HG02981 (cell line): Measurements from ENCODE around the gene TMEM95.

Experiments
- ATAC-seq: cut with Tn5 transposase; IDR thresholded peaks from one replicate; pipeline ENCODE4 v1.9.1; 2021; ENCODE audit warnings: mild to moderate bottlenecking, moderate library complexity; ENCODE audit not compliant: unreplicated experiment

Gene TMEM95

DNA sequence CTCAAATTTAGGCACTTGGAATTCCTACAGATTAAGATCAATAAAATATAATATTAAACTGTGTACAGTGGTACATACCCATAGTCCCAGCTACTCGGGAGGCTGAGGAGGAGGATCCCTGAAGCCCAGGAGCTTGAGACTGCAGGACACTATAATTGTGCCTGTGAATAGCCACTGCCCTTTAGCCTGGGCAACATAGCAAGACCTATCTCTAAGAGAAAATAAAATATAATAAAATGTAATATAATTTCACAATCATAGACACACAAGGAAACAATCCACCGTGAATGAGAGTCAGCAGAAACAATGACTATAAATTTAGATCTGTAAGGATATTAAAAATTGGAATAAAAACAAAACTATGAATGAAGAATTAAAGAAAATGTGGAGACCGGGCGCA, 15.9 kb downstream of the TMEM95 start:
- no peak for ATAC-seq

DNA sequence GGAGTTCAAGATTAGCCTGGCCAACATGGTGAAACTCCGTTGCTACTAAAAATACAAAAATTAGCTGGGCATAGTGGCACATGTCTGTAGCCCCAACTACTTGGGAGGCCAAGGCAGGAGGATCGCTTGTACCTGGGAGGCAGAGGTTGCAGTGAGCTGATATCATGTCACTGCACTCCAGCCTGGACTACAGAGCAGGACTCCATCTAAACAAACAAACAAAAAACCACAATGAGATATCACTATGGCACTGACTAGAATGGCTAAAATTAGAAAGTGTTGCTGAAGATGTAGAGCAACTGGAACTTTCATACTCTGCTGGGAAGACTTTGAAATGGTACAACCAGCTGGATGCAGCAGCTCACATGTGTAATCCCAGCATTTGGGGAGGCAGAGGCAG, 19.4 kb downstream of the TMEM95 start:
- no peak for ATAC-seq

DNA sequence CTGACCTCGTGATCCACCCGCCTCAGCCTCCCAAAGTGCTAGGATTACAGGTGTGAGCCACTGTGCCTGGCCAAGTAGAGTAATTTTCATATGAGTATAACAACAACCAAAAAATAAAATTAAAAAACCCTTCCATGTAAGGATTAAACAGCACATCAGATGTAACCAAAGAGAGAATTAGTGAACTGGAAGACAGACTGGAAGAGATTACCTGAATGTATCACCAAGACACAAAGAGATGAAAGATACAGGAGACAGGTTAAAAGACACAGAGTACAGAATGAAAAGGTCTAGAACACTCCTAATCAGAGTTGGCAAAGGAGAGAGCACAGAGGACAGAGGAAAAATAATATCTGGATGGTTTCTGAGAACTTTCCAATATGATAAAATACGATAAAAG, 24.2 kb downstream of the TMEM95 start:
- no peak for ATAC-seq

DNA sequence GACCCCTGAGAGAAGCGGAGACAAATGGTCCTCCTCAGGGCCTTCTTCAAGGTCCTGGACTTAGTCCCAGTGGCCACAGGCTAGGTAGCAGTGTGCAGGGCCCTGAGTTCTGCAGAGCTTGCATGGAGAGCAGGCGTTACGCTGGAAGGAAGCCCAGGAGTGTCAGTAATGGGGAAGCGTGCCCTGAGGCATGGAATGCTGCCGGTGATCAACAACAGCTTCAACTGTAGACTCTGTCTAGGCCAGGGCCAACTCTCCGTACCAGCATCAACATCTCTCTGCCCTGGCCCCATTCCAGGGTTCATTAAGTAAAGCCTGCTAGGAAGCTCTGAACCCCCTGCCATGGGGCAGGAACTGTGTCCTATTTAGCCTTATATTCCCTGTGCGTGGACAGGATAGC, 25.4 kb downstream of the TMEM95 start:
- ATAC-seq = no peak

DNA sequence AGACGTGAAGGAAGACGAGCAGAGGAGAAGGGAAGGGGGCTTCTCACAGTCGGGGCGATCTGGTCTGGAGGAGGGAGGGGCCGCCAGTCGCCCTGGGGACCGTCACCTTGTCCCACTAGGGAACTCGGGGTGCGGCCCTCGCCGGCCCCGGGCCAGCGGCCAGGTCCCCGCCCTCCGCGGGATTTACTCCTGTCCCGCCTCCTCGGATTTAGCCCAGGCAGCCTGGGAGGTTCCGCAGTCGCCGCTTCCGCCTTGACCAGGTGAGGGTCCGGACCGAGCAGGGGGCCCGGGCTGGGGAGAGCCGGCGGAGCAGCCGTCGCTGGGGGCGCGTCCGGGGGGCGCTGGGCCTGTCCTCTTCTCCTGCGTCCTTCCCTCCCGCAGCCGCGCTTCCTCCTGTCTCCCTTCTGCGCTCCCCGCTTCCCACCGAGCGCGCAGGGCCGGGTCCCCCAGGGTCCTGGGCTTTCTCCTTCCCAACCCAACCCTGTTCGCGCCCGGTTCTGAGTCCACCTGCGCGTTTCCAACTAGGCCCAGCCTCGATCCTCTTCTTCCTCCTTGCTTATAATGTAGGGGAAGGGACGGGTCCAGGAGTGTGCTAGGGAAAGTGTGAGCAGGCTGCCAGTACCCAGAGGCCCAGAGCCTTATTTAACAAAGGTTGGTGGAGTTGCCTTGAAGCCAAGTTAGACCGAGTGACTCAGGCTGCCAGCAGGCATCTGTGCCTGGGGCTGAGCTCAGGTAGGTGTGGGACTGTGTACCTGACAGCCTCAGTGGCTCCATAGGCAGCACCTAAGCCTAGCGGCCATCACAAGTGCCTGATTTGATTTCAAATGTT, 26.1 kb downstream of the TMEM95 start, which contains the start of gene TNK1:
Gene TNK1 (plus strand): TSS at position 235 of the 829 bp plus-strand sequence. CDS start 1,838 bp downstream, outside the sequence.
- ATAC-seq = no peak

DNA sequence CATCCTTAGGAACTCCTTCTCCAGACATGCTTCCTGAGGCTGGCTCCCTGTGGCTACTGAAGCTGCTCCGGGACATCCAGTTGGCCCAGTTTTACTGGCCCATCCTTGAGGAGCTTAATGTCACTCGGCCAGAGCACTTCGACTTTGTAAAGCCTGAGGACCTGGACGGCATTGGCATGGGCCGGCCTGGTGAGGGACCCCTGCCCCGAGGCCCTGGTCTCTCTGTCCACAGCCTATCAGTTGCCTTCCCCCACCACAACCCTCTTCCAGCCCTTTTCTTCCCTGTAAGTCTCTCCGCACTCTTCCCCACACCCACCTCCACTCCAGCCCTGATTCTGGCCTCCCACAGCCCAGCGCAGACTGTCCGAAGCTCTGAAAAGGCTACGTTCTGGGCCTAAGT, 27.9 kb downstream of the TMEM95 start:
- ATAC-seq = no peak

DNA sequence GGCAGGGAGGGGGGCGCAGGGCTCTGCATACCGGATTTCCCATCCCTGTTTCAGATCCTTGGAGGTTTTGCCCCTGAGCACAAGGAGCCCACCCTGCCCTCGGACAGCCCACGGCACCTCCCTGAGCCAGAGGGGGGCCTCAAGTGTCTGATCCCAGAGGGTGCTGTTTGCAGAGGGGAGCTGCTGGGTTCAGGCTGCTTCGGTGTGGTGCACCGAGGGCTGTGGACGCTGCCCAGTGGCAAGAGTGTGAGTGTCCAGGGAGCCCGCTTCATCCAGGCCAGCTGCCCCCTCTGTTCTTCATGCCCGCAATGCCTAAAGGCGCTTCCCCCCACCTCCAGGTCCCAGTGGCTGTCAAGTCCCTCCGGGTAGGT, 28.4 kb downstream of the TMEM95 start:
- ATAC-seq = no peak

DNA sequence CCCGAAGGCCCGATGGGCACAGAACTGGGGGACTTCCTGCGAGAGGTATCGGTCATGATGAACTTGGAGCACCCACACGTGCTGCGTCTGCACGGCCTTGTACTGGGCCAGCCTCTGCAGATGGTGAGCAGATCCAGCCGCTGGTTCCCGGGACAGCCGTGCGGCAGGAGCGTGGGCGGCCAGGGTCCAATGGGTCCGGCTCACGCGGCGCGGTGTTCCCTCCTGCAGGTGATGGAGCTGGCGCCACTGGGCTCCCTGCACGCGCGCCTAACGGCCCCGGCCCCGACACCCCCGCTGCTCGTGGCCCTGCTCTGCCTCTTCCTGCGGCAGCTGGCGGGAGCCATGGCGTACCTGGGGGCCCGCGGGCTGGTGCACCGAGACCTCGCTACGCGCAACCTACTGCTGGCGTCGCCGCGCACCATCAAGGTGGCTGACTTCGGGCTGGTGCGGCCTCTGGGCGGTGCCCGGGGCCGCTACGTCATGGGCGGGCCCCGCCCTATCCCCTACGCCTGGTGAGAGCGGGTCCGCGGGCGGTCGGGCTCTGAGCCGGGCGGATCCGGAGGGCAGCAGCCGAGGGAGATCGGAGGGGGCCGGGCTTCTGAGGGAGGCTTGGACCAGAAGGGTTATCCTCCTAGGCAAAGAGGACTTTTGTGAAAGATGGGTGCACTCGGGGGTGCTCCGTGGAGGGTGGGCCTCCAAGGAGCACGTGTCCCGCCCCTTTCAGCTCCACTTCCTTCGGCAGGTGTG, 29.0 kb downstream of the TMEM95 start:
- ATAC-seq = no peak

DNA sequence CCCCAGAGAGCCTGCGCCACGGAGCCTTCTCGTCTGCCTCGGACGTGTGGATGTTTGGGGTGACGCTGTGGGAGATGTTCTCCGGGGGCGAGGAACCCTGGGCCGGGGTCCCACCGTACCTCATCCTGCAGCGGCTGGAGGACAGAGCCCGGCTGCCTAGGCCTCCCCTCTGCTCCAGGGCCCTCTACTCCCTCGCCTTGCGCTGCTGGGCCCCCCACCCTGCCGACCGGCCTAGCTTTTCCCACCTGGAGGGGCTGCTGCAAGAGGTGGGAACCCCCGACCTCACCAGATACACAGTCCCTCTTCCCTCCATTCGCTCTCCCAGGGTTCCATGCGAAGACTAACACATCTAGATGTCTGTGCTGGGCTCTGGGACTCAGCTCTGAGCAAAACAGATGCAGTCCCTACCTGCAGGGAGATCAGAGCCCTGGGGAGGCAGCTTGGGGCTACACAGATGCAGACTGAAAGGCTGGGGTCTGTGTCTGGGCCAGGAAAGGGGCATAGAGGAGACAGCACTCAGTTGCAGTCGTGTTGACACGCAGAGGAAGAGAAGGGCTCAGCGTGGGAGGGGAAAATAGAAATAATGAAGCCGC, 29.6 kb downstream of the TMEM95 start:
- no peak for ATAC-seq

DNA sequence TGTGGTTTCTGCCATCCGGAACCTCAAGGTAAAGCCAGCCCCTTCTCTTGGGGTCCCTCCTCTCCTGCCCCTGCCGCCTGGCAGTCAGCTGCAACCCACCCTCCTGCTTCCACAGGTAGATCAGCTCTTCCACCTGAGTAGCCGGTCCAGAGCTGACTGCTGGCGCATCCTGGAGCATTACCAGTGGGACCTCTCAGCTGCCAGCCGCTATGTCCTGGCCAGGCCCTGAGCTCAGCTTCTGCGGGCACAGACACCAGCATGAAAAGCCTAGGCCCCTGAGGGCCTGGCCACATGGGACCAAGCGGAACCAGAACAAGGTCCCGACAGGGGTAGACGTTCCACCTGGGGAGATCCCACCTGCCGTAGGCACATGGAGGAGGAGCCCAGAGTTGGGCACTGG, 33.9 kb downstream of the TMEM95 start:
- ATAC-seq = no peak

DNA sequence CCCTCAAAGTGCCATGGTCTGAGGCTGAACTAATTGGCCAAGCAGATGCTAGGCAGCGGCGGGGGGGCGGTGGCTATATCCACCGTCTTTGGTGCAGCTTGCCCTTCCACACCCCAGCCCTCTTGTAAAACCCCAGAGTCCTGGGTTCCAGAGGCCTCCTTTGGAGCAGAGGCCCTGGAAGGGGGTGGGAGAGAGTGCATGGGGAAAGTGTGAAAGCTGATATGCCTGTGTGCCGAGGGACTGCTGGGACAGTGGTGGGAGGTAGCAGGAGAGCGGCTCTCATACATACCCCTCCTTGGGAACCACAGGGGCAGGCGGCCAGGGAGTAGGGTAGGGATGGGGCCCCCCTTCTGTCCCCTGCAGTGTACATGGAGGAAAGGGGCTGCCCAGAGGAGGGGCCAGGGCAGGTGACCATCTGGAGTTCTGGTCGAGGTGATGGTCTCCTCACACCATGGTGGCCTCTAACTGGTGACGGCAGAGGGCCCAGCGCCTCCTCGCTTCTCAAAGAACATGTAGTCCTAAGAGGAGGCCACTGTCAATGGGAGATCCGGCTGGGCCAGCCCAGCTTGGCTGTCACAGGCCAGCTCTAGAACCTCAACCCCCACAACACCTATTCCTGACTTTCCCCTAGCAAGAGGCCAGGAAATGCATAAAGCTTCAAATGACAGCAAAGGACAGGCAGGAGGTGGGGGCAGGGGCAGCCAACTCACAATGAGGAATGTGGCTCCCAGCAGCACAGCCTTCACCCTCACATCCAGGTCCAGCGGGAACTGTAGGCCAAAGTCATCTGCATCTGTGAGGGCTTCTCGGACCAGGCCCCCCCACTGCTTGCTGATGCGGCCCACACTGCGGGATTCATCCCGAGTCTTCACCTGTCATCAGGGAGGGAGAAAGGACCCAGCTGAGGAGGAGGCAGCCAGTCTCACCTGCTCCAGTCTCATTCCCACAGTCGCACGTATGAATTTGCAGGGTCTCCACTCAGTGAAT, 35.3 kb downstream of the TMEM95 start:
- no peak for ATAC-seq

DNA sequence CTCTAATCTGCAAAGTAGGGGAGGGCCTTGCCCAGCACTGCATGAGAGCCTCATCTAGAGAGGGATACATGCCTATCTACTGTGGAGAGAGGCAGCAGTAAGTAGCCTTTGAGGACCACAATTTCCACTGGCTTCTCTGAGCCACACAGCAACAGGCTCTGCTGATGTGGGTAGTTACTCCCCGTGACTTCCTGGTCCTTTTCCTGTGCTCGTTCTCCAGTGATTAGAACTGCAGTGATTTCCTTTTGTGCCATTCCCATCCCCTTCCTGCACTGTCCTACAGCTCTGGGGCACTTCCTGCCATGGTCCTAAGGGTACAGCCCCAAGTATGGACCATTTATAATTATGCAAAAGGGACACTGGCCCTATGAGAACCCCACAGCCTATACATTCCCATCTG, 36.4 kb downstream of the TMEM95 start:
- ATAC-seq = no peak

DNA sequence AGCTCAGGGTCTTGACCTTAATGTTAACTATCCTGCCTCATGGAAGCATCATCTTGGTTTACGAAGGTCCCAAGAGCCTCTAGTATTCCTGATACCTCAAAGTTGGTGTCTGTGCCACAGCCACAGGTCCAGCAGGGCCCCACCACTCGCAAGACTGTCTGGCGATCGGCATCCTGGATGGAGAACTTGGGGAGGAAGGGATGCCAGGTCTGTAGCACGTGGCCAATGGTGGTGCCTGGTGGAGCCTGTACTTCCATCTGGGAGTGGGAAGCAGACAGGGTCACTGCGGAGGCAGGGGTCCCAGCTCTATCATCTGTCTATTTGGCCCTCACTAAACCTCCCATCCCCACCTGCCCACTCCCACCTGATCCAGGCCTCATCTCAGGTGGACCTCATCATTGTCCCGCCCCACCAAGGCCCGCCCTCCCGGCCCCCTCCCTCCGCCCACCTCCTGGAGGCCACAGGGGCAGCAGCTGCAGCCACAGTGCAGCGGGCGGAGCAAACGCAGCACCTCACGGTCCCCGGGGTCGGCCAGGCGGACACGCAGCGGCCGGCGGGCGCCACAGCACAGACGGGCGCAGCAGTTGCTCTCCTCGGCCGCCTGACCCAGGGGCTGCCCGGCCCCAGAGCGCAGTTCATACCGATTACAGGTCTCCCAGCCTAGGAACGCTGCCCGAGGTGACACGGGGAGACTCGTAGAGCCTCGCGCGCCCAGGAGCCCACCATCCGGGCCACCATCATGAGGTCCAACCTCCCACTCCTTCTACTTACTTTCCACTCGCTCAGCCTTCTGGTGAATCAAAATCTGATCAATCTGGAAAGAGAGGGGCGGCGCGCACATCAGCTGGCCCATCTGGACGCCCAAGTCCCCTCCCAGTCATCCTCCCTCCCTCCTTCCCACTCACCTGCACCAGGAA, 38.0 kb downstream of the TMEM95 start:
- ATAC-seq = no peak

DNA sequence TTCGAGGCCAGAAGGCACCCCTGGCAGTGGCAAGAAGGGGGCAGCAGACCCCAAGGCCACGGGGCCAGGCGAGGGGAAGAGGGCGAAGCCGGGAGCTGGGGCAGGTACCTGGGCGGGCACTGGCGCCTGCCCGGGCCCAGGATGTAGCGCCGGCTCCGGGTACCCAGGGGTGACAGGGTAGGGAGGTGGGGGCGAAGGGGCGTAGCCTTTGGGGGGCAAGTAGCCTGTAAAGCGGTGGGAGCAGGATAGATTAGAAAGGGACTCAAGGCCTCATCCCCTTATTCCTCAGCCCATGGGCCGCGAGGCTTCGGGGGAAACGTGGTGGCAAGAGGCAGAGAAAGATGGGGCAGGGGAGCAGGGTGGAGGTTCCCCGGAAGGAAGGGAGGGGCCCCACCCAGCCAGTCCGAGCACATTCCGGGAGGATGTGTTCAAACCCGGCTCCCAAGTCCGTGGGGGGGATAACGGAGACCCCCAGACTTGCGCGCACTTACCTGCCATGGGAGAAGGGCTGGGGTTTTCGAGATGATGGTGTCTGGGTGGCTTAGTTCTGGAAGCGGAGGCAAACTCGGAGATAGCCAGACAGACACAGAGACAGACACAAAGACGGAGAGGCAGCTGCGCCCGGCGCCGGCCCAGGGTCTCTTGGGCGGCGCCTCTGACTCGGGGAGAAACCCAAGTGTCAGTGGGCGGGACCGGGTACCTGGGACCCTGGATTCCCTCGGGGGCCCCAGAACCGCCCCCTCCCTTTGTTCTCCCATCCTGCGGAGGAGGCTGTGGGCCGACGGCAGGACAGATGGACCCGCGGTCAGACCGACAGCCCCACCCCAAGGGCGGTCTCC, 38.9 kb downstream of the TMEM95 start:
- peak; percentile 26 for ATAC-seq

DNA sequence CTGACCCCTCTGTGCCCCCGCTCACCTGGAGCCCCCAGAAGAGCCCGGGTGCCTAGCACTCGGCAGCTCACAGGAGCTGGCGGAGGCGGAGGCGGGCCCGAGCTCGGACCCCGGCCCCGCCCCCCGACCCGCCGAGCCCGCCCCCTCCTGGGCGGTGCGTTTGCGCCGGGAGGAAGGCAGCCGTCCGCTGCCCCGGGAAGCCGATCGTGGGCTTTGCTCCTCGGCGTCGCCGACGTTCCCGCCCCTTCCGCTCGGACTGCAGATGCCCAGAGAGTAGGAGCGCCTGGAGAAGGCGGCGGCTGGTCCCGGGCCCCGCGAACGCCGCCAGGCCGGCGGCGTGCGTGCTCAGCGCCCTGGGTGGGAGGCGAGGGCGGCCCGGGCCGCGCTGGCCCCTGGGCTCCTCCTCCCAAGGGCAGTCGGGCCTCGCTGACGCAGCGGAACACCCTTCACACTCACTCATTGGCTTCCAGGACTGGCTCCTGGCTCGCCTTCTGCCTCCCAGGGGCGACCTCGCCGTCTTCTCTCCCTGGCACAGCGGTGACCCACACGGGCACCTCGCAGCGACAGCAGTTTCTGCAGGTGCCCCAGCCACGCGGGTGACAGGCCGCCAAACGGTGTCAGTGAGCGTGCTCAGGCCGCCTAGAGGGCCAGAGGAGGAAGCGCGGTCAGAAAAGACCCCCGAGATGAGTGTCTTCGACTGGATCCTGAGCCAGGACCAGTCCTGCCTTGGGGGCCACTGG, 39.7 kb downstream of the TMEM95 start, which contains the start of gene PLSCR3:
Gene PLSCR3 (minus strand): TSS at position 74 of the 740 bp plus-strand sequence. CDS start 415 bp downstream, outside the sequence.
- ATAC-seq = peak; percentile 73

DNA sequence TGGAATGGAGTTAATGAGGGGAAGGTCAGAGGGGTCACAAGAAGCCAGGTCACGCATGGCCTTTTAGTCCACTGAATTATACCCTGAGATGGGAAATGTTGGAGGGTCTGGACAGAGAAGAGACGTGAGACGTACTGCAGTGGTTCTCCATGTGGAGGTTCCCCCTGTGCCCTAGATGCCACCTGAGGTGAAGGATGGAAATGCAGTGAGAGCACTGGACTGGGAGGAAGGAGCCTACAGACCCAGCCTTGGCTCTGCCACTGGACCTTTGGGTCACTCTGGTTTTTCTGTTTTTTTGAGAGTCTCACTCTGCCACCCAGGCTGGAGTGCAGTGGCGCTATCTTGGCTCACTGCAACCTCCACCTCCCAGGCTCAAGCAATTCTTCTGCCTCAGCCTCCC, 41.2 kb downstream of the TMEM95 start:
- no peak for ATAC-seq

DNA sequence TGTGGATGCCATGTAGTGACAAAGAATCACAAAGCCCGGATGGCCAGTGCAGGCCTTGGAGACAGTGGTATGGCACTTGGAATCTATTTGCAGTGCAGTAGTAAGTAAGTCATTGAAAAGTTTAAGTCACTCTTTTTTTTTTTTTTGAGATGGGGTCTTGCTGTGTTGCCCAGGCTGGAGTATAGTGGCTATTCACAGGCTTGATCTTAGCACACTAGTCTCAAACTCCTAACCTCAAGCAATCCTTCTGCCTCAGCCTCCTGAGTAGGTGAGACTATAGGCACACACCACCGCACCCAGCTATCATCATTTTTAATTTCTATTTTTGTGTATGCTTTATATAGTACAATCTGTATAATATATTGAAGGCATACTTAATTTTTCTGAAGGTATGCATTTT, 43.7 kb downstream of the TMEM95 start:
- ATAC-seq = no peak
